ENCODE data around the gene FAM32A.
A peak's percentile ranks its signal among the peaks of the same experiment; 100 is the strongest.

Gene FAM32A

GRCh38 chr19:16197622-16198369 is 12.6 kb downstream of the FAM32A start, which contains the start of gene AP1M1:
Gene AP1M1 (plus strand): TSS chr19:16197911. CDS start chr19:16198027, 116 bp downstream.
- TF ChIP-seq ARNT (IDR thresholded peaks at IDR 0.05), result no peak
- peak; percentile 95 for TF ChIP-seq ELF4 (IDR thresholded peaks at IDR 0.05)
- TF ChIP-seq SUZ12 (IDR thresholded peaks at IDR 0.05), result no peak
- peak; percentile 53; the same call in 1 of the 2 replicates for TF ChIP-seq L3MBTL2 (conservative IDR thresholded peaks at IDR 0.05)
- TF ChIP-seq SP1 (IDR thresholded peaks at IDR 0.05), result no peak
- no peak for TF ChIP-seq FOXM1 (IDR thresholded peaks at IDR 0.05; ENCODE audit: borderline replicate concordance)
- TF ChIP-seq PKNOX1 (IDR thresholded peaks at IDR 0.05), result no peak
- no peak for TF ChIP-seq HDGF (IDR thresholded peaks at IDR 0.05; ENCODE audit: borderline replicate concordance)
- no peak for TF ChIP-seq TARDBP (IDR thresholded peaks at IDR 0.05)
- ChIA-PET CTCF (interaction anchor here (0.6 to 0.9 kb wide), 2 partner anchors 12 to 76 kb away, joined by 3 to 6 read pairs; no protein-coding TSS in a partner anchor), POLR2A (interaction anchor here (0.6 to 2.1 kb wide), 6 partner anchors 9 to 638 kb away, joined by 3 to 16 read pairs (median 5); partner anchors contain the start of genes FAM32A and TPM4)
- peak; percentile 98 for DNase-seq (ENCODE audit: extremely low spot score)

- DNase-seq (ENCODE audit: extremely low spot score), result peak; percentile 21
- ChIA-PET POLR2A (interaction anchor here (2.0 to 2.1 kb wide), 2 partner anchors 8 to 13 kb away, joined by 10 to 16 read pairs; partner anchors contain the start of gene FAM32A), CTCF (no interaction called here)
- TF ChIP-seq NFRKB (IDR thresholded peaks at IDR 0.05), result no peak
Observed at GRCh38 chr19:16198370-16198651, 13.1 kb downstream of the FAM32A start.

- DNase-seq (ENCODE audit: extremely low spot score), result peak; percentile 0
- CTCF ChIA-PET, result no interaction called here
- TF ChIP-seq FOXM1 (IDR thresholded peaks at IDR 0.05; ENCODE audit: borderline replicate concordance) (no peak), L3MBTL2 (conservative IDR thresholded peaks at IDR 0.05) (no peak), ARNT (IDR thresholded peaks at IDR 0.05) (no peak), CTBP1 (IDR thresholded peaks at IDR 0.05; ENCODE audit: borderline replicate concordance) (no peak), FOXK2 (IDR thresholded peaks at IDR 0.05) (no peak), ZNF384 (IDR thresholded peaks at IDR 0.05) (no peak)
- POLR2A ChIA-PET, result interaction anchor here (2.1 kb wide), 1 partner anchor 14 kb away, joined by 16 read pairs; the partner anchor contains the start of gene FAM32A
Observed at GRCh38 chr19:16199275-16199932, 14.2 kb downstream of the FAM32A start.

GRCh38 chr19:16200038-16201010 is 15.1 kb downstream of the FAM32A start:
- TF ChIP-seq LEF1 (IDR thresholded peaks at IDR 0.05; ENCODE audit: borderline replicate concordance), result no peak
- no peak for TF ChIP-seq FOXM1 (IDR thresholded peaks at IDR 0.05; ENCODE audit: borderline replicate concordance)
- no peak for TF ChIP-seq SUZ12 (IDR thresholded peaks at IDR 0.05)
- TF ChIP-seq SP1 (IDR thresholded peaks at IDR 0.05), result no peak
- TF ChIP-seq CTBP1 (IDR thresholded peaks at IDR 0.05; ENCODE audit: borderline replicate concordance), result no peak
- TF ChIP-seq HDGF (IDR thresholded peaks at IDR 0.05; ENCODE audit: borderline replicate concordance), result no peak
- no peak for TF ChIP-seq ZNF384 (IDR thresholded peaks at IDR 0.05)
- no peak for TF ChIP-seq FOXK2 (IDR thresholded peaks at IDR 0.05)
- TF ChIP-seq PKNOX1 (IDR thresholded peaks at IDR 0.05), result no peak
- no peak for TF ChIP-seq ARNT (IDR thresholded peaks at IDR 0.05)
- no peak for TF ChIP-seq L3MBTL2 (conservative IDR thresholded peaks at IDR 0.05)
- no peak for TF ChIP-seq ELF4 (IDR thresholded peaks at IDR 0.05)
- no peak for TF ChIP-seq FOXA1 (IDR thresholded peaks at IDR 0.05)
- no peak for TF ChIP-seq BHLHE40 (IDR thresholded peaks at IDR 0.05; ENCODE audit: borderline replicate concordance)
- no peak for TF ChIP-seq TARDBP (IDR thresholded peaks at IDR 0.05)
- TF ChIP-seq NFRKB (IDR thresholded peaks at IDR 0.05), result no peak
- ChIA-PET POLR2A (no interaction called here), CTCF (no interaction called here)
- DNase-seq (ENCODE audit: extremely low spot score), result peak; percentile 2

GRCh38 chr19:16201011-16201391 is 15.8 kb downstream of the FAM32A start:
- no peak for TF ChIP-seq ELF4 (IDR thresholded peaks at IDR 0.05)
- no peak for TF ChIP-seq ARNT (IDR thresholded peaks at IDR 0.05)
- TF ChIP-seq L3MBTL2 (conservative IDR thresholded peaks at IDR 0.05), result no peak
- no peak for TF ChIP-seq SP1 (IDR thresholded peaks at IDR 0.05)
- ChIA-PET POLR2A (no interaction called here), CTCF (no interaction called here)
- no peak for DNase-seq (ENCODE audit: extremely low spot score)

GRCh38 chr19:16202320-16203255 is 17.4 kb downstream of the FAM32A start:
- ChIA-PET POLR2A (no interaction called here), CTCF (no interaction called here)
- TF ChIP-seq L3MBTL2 (conservative IDR thresholded peaks at IDR 0.05) (no peak), FOXA1 (IDR thresholded peaks at IDR 0.05) (no peak), PKNOX1 (IDR thresholded peaks at IDR 0.05) (no peak), BHLHE40 (IDR thresholded peaks at IDR 0.05; ENCODE audit: borderline replicate concordance) (no peak), CTBP1 (IDR thresholded peaks at IDR 0.05; ENCODE audit: borderline replicate concordance) (no peak), SUZ12 (IDR thresholded peaks at IDR 0.05) (no peak), ZNF384 (IDR thresholded peaks at IDR 0.05) (no peak), NFRKB (IDR thresholded peaks at IDR 0.05) (no peak), SP1 (IDR thresholded peaks at IDR 0.05) (no peak), ARNT (IDR thresholded peaks at IDR 0.05) (no peak), FOXM1 (IDR thresholded peaks at IDR 0.05; ENCODE audit: borderline replicate concordance) (no peak), ELF4 (IDR thresholded peaks at IDR 0.05) (no peak), HDGF (IDR thresholded peaks at IDR 0.05; ENCODE audit: borderline replicate concordance) (no peak), FOXK2 (IDR thresholded peaks at IDR 0.05) (no peak), TARDBP (IDR thresholded peaks at IDR 0.05) (no peak), LEF1 (IDR thresholded peaks at IDR 0.05; ENCODE audit: borderline replicate concordance) (no peak)
- no peak for DNase-seq (ENCODE audit: extremely low spot score)

All from HEK293T (cell line).